Astrocyte of the spinal cord (primary cell): ENCODE results near the gene RB1.

ENCODE experiments used
- DNase-seq: peaks from one replicate; pipeline ENCODE4 v3.0.0; 2011; ENCODE audit warnings: low read depth, low spot score
- H3K4me3 ChIP-seq: 2 replicates; pipeline ENCODE4 v1.5.1; 2011; ENCODE audit warnings: low read depth, mild to moderate bottlenecking, low read length, moderate library complexity
- CTCF ChIP-seq: IDR thresholded peaks from 2 replicates; pipeline ENCODE4 v1.5.1; 2012; ENCODE audit warnings: low read depth, mild to moderate bottlenecking, low read length, inconsistent platforms
- in situ Hi-C: cut with HindIII; loops from 2 replicates; pipeline ENCODE4 v1.10.0; 2017; ENCODE audit warnings: low sequenced_read_pairs

The RB1 gene

GRCh38 chr13:48434200-48434599 lies 130.6 kb downstream of the RB1 start:
- in situ Hi-C loops, result no loop called here
- H3K4me3 ChIP-seq, result no peak overlapping the region
- no peak for DNase-seq

GRCh38 chr13:48436661-48437288 lies 133.2 kb downstream of the RB1 start:
- in situ Hi-C loops, result no loop called here
- TF ChIP-seq CTCF, result no peak
- DNase-seq, result no peak
- H3K4me3 ChIP-seq, result no peak overlapping the region

More at GRCh38 chr13:48434200-48434599, 130.6 kb downstream of the RB1 start:
- no peak for TF ChIP-seq CTCF

GRCh38 chr13:48437371-48437770 lies 133.8 kb downstream of the RB1 start:
- no peak overlapping the region for H3K4me3 ChIP-seq
- in situ Hi-C loops, result no loop called here
- DNase-seq, result peak; percentile 65
- TF ChIP-seq CTCF, result no peak

- no peak overlapping the region for H3K4me3 ChIP-seq
- TF ChIP-seq CTCF, result no peak
- in situ Hi-C loops, result no loop called here
- DNase-seq, result no peak
Observed at GRCh38 chr13:48443442-48444208, 140.1 kb downstream of the RB1 start.

- in situ Hi-C loops, result no loop called here
- TF ChIP-seq CTCF, result no peak
- H3K4me3 ChIP-seq, result no peak overlapping the region
- DNase-seq, result peak; percentile 74
Observed at GRCh38 chr13:48446464-48446863, 142.9 kb downstream of the RB1 start.

- no peak for DNase-seq
- in situ Hi-C loops, result no loop called here
- no peak overlapping the region for H3K4me3 ChIP-seq
Observed at GRCh38 chr13:48448285-48448958, 144.9 kb downstream of the RB1 start.

More at GRCh38 chr13:48448285-48448958, 144.9 kb downstream of the RB1 start:
- TF ChIP-seq CTCF, result no peak
